ENCODE results near the gene ARID1B. TPM values are rescaled to one million over a fixed set of nuclear protein-coding genes. Genes with fewer than 3 reads are reported as not detected.

The ARID1B gene
- total RNA-seq, 6 experiments from 2014 or later, result 23.2 to 35.3 (median 30.7) TPM

DNA sequence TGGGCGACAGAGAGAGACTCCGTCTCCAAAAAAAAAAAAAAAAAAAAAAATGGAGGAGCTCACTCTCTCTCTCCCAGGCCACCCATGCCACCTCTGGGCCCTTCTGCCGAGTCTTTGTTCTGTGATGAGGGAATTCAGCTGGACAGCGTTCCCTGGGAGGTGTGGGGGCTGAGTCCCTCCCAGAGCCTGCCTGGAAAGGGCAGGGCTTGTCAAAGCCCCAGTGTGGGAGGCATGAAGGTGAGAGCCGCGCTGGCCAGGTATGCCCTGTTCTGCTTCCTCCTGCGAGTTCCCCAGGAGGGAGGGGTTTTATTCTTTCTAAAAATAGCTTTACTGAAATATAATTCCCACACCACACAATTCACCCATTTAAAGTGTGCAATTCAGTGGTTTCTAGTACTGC, 476.5 kb downstream of the ARID1B start:
- intact Hi-C loops (cut with DNase I), result no loop called here
- no peaks in the 10 kb centered on the region for H3K27me3 ChIP-seq
- WGBS (ENCODE audit: insufficient coverage, low coverage, low lambda C conversion rate, missing lambda C conversion rate), result 63% methylated on average over 2 of the region's 7 CpGs
- H3K4me3 ChIP-seq, result no peak overlapping the region
- no peaks in the 10 kb centered on the region for H3K4me1 ChIP-seq
- DNase-seq, result no peak
- no peak for ATAC-seq
- no peak overlapping the region for H3K27ac ChIP-seq
- TF ChIP-seq, protein P1, sequence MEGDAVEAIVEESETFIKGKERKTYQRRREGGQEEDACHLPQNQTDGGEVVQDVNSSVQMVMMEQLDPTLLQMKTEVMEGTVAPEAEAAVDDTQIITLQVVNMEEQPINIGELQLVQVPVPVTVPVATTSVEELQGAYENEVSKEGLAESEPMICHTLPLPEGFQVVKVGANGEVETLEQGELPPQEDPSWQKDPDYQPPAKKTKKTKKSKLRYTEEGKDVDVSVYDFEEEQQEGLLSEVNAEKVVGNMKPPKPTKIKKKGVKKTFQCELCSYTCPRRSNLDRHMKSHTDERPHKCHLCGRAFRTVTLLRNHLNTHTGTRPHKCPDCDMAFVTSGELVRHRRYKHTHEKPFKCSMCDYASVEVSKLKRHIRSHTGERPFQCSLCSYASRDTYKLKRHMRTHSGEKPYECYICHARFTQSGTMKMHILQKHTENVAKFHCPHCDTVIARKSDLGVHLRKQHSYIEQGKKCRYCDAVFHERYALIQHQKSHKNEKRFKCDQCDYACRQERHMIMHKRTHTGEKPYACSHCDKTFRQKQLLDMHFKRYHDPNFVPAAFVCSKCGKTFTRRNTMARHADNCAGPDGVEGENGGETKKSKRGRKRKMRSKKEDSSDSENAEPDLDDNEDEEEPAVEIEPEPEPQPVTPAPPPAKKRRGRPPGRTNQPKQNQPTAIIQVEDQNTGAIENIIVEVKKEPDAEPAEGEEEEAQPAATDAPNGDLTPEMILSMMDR (IDR thresholded peaks at IDR 0.05), result no peak
- no peak for TF ChIP-seq POLR2A (IDR thresholded peaks at IDR 0.05)
- H3K36me3 ChIP-seq, result no peaks in the 10 kb centered on the region
- no peaks in the 10 kb centered on the region for H3K9me3 ChIP-seq

DNA sequence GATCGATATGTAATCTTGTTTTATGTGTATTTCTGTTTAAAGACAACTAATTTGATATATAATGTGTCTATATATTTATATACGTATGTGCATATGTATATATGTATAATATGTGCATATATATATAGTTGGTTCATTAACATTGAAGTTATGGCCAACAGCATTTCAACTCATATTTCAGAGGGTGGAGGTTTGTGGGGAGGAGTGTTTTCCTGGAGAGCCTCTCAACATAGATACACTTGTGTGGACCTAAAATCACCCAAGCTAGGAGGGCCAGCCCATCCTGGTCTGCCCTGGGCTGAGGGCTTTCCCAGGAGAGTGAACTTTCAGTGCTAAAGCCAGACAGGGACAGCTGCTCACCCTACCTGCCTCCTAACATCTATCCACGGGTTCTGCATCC, 477.4 kb downstream of the ARID1B start:
- 58% methylated on average over 3 of the region's 3 CpGs for WGBS (ENCODE audit: insufficient coverage, low coverage, low lambda C conversion rate, missing lambda C conversion rate)
- H3K27ac ChIP-seq, result no peak overlapping the region
- no peak for ATAC-seq

DNA sequence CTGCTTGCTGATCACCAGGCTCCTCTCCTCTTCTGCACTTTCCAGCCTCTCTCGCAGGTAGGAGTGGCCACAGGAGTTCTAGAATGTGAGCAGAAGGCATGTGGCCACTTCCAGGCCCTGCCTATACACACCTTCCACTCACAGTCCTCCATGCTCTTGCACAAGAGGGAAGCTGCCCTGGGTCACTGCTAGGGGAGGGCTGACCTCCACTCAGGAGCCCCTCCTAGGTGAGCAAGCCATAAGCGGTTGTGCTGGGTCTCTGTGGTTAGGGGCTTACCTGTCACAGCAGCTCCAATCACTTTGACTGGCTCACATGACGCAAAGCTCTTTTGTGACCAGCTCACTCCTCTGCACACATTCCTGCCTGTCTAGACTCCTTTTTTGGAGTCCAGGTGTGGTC, 477.9 kb downstream of the ARID1B start:
- Histone ChIP-seq H3K36me3 (no peaks in the 10 kb centered on the region), H3K9me3 (no peaks in the 10 kb centered on the region), H3K27ac (no peak overlapping the region), H3K4me3 (no peak overlapping the region), H3K27me3 (no peaks in the 10 kb centered on the region), H3K4me1 (no peaks in the 10 kb centered on the region)
- 90% methylated on average over 2 of the region's 3 CpGs for WGBS (ENCODE audit: insufficient coverage, low coverage, low lambda C conversion rate, missing lambda C conversion rate)
- intact Hi-C loops (cut with DNase I), result no loop called here
- TF ChIP-seq, protein P1 (IDR thresholded peaks at IDR 0.05), result no peak
- DNase-seq (no peak), ATAC-seq (no peak)

More for the DNA sequence above, 477.4 kb downstream of the ARID1B start:
- intact Hi-C loops (cut with DNase I), result no loop called here
- Histone ChIP-seq H3K36me3 (no peaks in the 10 kb centered on the region), H3K27me3 (no peaks in the 10 kb centered on the region), H3K4me3 (no peak overlapping the region), H3K4me1 (no peaks in the 10 kb centered on the region), H3K9me3 (no peaks in the 10 kb centered on the region)
- DNase-seq, result no peak
- no peak for TF ChIP-seq POLR2A (IDR thresholded peaks at IDR 0.05)
- TF ChIP-seq, protein P1 (IDR thresholded peaks at IDR 0.05), result no peak

DNA sequence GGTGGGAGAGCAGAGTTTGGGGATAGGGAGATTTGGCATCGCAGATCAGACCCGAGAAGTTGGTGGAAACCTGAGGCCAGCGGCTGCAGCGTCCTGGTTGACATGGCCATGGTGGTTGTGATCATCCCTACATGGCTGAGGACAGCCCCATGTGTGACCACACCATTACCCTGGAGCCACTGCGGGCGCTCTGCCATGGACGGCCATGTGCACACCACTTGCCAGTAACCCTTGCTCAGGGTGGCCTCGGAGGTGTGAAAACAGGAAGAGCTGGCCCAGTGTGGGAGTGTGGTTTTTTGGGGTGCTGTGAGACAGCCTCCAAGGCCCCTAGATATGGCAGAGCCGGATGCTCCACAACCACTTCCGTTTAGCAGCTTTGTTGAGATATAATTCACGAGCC, 481.7 kb downstream of the ARID1B start:
- Histone ChIP-seq H3K9me3 (no peaks in the 10 kb centered on the region), H3K4me3 (no peak overlapping the region), H3K4me1 (no peaks in the 10 kb centered on the region), H3K27ac (no peak overlapping the region), H3K27me3 (no peaks in the 10 kb centered on the region), H3K36me3 (no peaks in the 10 kb centered on the region)
- ATAC-seq (no peak), DNase-seq (no peak)
- 100% methylated on average over 1 of the region's 11 CpGs for WGBS (ENCODE audit: insufficient coverage, low coverage, low lambda C conversion rate, missing lambda C conversion rate)
- intact Hi-C loops (cut with DNase I), result no loop called here
- TF ChIP-seq, protein P1 (IDR thresholded peaks at IDR 0.05), result no peak
- no peak for TF ChIP-seq POLR2A (IDR thresholded peaks at IDR 0.05)

DNA sequence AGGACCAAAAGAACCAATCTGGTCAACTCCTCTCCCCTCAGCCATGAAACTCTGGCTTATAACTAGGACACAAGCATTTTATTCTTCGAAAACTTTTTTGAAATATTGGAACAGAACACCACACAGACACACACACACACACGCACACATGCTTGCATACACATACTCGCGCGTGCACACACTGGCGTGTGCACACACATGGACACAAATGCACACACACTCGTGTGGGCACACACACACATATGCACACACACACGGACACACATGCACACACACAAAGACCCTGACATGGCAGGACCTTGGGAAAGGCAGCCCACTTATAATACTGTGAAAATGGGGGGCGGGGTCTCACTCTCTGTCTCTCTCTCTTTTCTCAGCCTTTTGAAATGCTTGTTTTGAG, 482.3 kb downstream of the ARID1B start:
- intact Hi-C loops (cut with DNase I), result no loop called here

More for the DNA sequence above, 482.3 kb downstream of the ARID1B start:
- ATAC-seq (no peak), DNase-seq (no peak)
- Histone ChIP-seq H3K9me3 (no peaks in the 10 kb centered on the region), H3K36me3 (no peaks in the 10 kb centered on the region), H3K4me1 (no peaks in the 10 kb centered on the region), H3K4me3 (no peak overlapping the region), H3K27me3 (no peaks in the 10 kb centered on the region), H3K27ac (no peak overlapping the region)
- 83% methylated on average over 1 of the region's 9 CpGs for WGBS (ENCODE audit: insufficient coverage, low coverage, low lambda C conversion rate, missing lambda C conversion rate)
- TF ChIP-seq, protein P1 (IDR thresholded peaks at IDR 0.05), result no peak
- TF ChIP-seq POLR2A (IDR thresholded peaks at IDR 0.05), result no peak
